Tibial artery (tissue), 4 donors: ENCODE data around the gene MYZAP.

Source experiments
- DNase-seq, 2 donors: peaks; one replicate each; pipeline ENCODE4 v3.0.0-alpha.2; 2019
- H3K27ac ChIP-seq, 2 donors: fragments of 200-600 bp; sonication (generic) in 1 of 2; 1 replicate in 1 of 2; 2 replicates in 1 of 2; pipeline ENCODE4 v1.5.1; 2018 to 2019; ENCODE audit warnings: mild to moderate bottlenecking in 1 of 2
- H3K27me3 ChIP-seq, 2 donors: fragments of 200-600 bp; sonication (generic) in 1 of 2; one replicate each; pipeline versions ENCODE4 v1.5.1 to v1.6.0; 2016 to 2019
- H3K36me3 ChIP-seq, 3 donors: fragments of 200-600 bp; sonication (generic) in 2 of 3; one replicate each; pipeline ENCODE4 v1.5.1; 2016 to 2019; ENCODE audit warnings: mild to moderate bottlenecking in 2 of 3
- H3K4me1 ChIP-seq, 4 donors: fragments of 200-600 bp; sonication (generic) in 2 of 4; 1 replicate in 3 of 4; 2 replicates in 1 of 4; pipeline ENCODE4 v1.5.1; 2016 to 2019
- H3K4me3 ChIP-seq, 2 donors: fragments of 200-600 bp; sonication (generic) in 1 of 2; 1 replicate in 1 of 2; 2 replicates in 1 of 2; pipeline ENCODE4 v1.5.1; 2018 to 2019; ENCODE audit warnings: mild to moderate bottlenecking in 2 of 2
- H3K9me3 ChIP-seq, 3 donors: fragments of 200-600 bp; sonication (generic) in 1 of 3; one replicate each; pipeline ENCODE4 v1.5.1; 2016 to 2019
- intact Hi-C: fragments of 100-400 bp; cut with DNase I; formaldehyde crosslinking; loops from one replicate; pipeline ENCODE4 v1.15.0; 2023; ENCODE audit warnings: low total_unique reads
- TF ChIP-seq, protein P1 (sequence below), 2 experiments: fragments of 200-600 bp in 1 of 2; fragments of 450-650 bp in 1 of 2; IDR thresholded peaks; one replicate each; pipeline ENCODE4 v1.5.1; 2017 to 2019; ENCODE audit warnings: antibody characterized with exemption in 2 of 2, mild to moderate bottlenecking in 1 of 2, moderate library complexity in 1 of 2

Gene MYZAP

DNA sequence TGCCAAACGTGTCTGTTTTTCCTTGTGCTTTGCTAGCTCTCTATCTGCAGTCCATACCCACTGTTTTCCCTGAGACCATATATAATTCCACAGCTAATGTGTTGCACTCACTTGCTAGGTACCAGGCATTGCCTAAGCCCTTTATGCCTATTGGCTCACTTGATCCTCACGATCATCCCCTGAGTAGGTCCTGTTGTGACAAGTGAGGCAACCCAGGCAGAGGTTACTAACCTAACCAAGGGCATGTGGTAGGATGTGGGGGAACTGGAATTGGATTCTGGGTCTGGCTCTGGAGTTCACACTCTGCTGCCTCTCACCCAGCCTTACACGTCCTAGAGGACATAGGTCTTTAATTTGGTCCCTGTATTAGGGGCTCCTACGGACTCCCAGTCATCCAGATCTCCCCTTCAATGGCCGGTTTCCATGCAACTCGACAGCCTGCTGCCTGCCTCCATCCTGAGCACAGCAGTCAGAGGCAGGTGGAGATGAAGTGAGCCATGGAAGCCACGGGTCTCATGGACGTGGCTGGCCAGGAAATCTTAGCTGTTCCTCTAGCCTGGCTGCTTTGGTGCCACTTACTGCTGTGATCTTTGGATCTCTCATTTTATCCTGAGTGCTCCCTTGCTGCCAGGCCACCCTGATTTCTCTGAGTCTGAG lies 38.9 kb upstream of the MYZAP start:
- no peaks in the 10 kb centered on the region for H3K9me3 ChIP-seq
- intact Hi-C loops: no loop called here

GRCh38 chr15:57553526-57553925 lies 38.2 kb upstream of the MYZAP start:
- no peak for DNase-seq
- H3K4me3 ChIP-seq: no peak overlapping the region
- peaks cover 0 to 8% (median 0%) of the 10 kb centered on the region in 4 donors for H3K4me1 ChIP-seq
- H3K9me3 ChIP-seq: no peaks in the 10 kb centered on the region
- no peaks in the 10 kb centered on the region for H3K27me3 ChIP-seq
- intact Hi-C loops: no loop called here
- TF ChIP-seq, protein P1, sequence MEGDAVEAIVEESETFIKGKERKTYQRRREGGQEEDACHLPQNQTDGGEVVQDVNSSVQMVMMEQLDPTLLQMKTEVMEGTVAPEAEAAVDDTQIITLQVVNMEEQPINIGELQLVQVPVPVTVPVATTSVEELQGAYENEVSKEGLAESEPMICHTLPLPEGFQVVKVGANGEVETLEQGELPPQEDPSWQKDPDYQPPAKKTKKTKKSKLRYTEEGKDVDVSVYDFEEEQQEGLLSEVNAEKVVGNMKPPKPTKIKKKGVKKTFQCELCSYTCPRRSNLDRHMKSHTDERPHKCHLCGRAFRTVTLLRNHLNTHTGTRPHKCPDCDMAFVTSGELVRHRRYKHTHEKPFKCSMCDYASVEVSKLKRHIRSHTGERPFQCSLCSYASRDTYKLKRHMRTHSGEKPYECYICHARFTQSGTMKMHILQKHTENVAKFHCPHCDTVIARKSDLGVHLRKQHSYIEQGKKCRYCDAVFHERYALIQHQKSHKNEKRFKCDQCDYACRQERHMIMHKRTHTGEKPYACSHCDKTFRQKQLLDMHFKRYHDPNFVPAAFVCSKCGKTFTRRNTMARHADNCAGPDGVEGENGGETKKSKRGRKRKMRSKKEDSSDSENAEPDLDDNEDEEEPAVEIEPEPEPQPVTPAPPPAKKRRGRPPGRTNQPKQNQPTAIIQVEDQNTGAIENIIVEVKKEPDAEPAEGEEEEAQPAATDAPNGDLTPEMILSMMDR (IDR thresholded peaks at IDR 0.05): no peak
- no peak overlapping the region for H3K27ac ChIP-seq
- H3K36me3 ChIP-seq: no peaks in the 10 kb centered on the region

More for the DNA sequence above, 38.9 kb upstream of the MYZAP start:
- Histone ChIP-seq H3K36me3 (no peaks in the 10 kb centered on the region), H3K27me3 (no peaks in the 10 kb centered on the region), H3K27ac (no peak overlapping the region), H3K4me3 (no peak overlapping the region), H3K4me1 (peaks cover 0 to 8% (median 0%) of the 10 kb centered on the region in 4 donors)
- DNase-seq: no peak
- TF ChIP-seq, protein P1 (IDR thresholded peaks at IDR 0.05): no peak

GRCh38 chr15:57554063-57554811 lies 37.5 kb upstream of the MYZAP start:
- H3K4me3 ChIP-seq: no peak overlapping the region
- no peaks in the 10 kb centered on the region for H3K27me3 ChIP-seq
- H3K36me3 ChIP-seq: no peaks in the 10 kb centered on the region
- peaks cover 0 to 8% (median 0%) of the 10 kb centered on the region in 4 donors for H3K4me1 ChIP-seq
- TF ChIP-seq, protein P1 (IDR thresholded peaks at IDR 0.05): no peak
- H3K27ac ChIP-seq: no peak overlapping the region
- intact Hi-C loops: no loop called here
- no peak for DNase-seq
- H3K9me3 ChIP-seq: no peaks in the 10 kb centered on the region

DNA sequence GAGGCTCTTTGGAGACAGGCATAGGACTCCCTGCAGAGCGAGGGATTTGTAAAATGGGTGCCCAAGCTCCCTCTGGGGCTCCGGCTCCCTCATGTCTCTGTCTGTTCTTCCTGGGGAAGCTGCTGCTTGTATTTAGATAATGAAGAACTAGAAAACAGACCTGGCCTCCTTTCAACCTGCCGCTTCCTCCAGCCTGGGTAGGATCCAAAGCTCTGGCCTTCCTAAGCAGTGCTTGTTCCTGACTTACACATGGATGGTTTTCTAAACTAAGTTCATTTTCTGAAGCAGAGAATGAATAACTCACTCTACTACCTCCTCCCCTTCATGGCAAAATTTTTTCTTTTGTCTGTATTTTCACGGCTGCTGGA lies 36.9 kb upstream of the MYZAP start:
- no peak overlapping the region for H3K27ac ChIP-seq
- DNase-seq: no peak
- intact Hi-C loops: no loop called here

GRCh38 chr15:57555270-57555669 lies 36.4 kb upstream of the MYZAP start:
- peaks cover 0 to 8% (median 0%) of the 10 kb centered on the region in 4 donors for H3K4me1 ChIP-seq
- no peak overlapping the region for H3K4me3 ChIP-seq
- no peaks in the 10 kb centered on the region for H3K36me3 ChIP-seq
- intact Hi-C loops: no loop called here
- DNase-seq: no peak
- no peak overlapping the region for H3K27ac ChIP-seq
- H3K27me3 ChIP-seq: no peaks in the 10 kb centered on the region
- H3K9me3 ChIP-seq: no peaks in the 10 kb centered on the region
- TF ChIP-seq, protein P1 (IDR thresholded peaks at IDR 0.05): no peak

More for the DNA sequence above, 36.9 kb upstream of the MYZAP start:
- Histone ChIP-seq H3K4me3 (no peak overlapping the region), H3K4me1 (peaks cover 0 to 8% (median 0%) of the 10 kb centered on the region in 4 donors), H3K9me3 (no peaks in the 10 kb centered on the region), H3K27me3 (no peaks in the 10 kb centered on the region), H3K36me3 (no peaks in the 10 kb centered on the region)
- TF ChIP-seq, protein P1 (IDR thresholded peaks at IDR 0.05): no peak
